Measurements from ENCODE around the gene SLC22A14. TPM values are rescaled to one million over a fixed set of nuclear protein-coding genes. Genes with fewer than 3 reads are reported as not detected.

Gene SLC22A14
- total and polyA plus RNA-seq, 8 donors = 0.12 to 0.35 (median 0.14) TPM; not detected in 4

DNA sequence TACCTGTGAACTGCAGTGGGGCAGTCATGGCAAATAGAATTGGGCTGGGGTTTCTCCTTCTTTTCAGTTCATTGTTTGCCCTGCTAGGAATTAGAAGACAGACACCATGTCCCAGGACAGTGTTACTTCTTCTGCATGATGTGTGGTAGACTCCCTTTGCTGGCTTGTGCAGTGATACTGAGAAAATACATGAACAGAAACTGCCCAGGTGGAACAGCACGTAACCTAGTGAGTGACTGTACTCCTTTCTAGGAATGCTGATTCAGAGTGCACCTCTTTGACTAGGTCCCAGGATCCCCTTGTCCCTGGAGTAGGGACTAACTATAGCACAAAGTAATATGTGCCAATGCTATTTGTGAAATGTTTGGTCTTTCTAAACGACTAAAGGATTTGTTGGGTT, 27.2 kb upstream of the SLC22A14 start:
- WGBS, 2 donors = 85 to 93% methylated on average over 2 of the region's 2 CpGs
- intact Hi-C loops (cut with DNase I) = no loop called here
- Histone ChIP-seq H3K27me3 (no peaks in the 10 kb centered on the region), H3K4me1 (peaks cover 0 to 5% (median 0%) of the 10 kb centered on the region in 3 donors), H3K27ac (no peak overlapping the region), H3K36me3 (peaks cover 0 to 28% (median 0%) of the 10 kb centered on the region in 3 donors), H3K9me3 (no peaks in the 10 kb centered on the region), H3K4me3 (no peak overlapping the region)
- ATAC-seq (no peak), DNase-seq (no peak), FAIRE-seq (no peak)
- TF ChIP-seq, protein P1, sequence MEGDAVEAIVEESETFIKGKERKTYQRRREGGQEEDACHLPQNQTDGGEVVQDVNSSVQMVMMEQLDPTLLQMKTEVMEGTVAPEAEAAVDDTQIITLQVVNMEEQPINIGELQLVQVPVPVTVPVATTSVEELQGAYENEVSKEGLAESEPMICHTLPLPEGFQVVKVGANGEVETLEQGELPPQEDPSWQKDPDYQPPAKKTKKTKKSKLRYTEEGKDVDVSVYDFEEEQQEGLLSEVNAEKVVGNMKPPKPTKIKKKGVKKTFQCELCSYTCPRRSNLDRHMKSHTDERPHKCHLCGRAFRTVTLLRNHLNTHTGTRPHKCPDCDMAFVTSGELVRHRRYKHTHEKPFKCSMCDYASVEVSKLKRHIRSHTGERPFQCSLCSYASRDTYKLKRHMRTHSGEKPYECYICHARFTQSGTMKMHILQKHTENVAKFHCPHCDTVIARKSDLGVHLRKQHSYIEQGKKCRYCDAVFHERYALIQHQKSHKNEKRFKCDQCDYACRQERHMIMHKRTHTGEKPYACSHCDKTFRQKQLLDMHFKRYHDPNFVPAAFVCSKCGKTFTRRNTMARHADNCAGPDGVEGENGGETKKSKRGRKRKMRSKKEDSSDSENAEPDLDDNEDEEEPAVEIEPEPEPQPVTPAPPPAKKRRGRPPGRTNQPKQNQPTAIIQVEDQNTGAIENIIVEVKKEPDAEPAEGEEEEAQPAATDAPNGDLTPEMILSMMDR (IDR thresholded peaks at IDR 0.05) = no peak

DNA sequence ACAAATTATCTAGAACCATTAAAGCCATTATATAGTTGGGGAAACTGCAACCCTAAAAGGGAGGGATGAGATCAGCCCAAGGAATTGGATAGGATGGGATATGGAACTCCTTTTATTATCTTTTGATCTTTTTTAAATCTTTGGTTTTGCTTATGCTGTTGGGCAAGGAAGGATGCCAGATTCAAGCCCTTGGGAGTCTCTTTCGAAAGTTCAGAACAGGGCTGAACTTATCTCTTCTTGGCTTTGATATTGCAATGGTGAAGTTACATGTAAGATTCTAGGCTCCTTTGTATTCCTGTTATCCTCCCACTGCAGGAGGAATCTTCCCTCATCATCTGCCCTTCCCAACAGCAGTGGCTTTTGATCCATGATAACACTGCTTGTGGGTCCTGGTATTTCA, 26.5 kb upstream of the SLC22A14 start:
- H3K4me3 ChIP-seq = no peak overlapping the region
- H3K27me3 ChIP-seq = no peaks in the 10 kb centered on the region
- FAIRE-seq (no peak), DNase-seq (no peak), ATAC-seq (peak in 2 of 4 donors; percentile 24 to 29)
- no peaks in the 10 kb centered on the region for H3K9me3 ChIP-seq
- 82 to 83% methylated on average over 1 of the region's 1 CpG for WGBS, 2 donors
- intact Hi-C loops (cut with DNase I) = no loop called here
- H3K36me3 ChIP-seq = peaks cover 0 to 27% (median 0%) of the 10 kb centered on the region in 3 donors
- H3K4me1 ChIP-seq = peaks cover 0 to 5% (median 0%) of the 10 kb centered on the region in 3 donors
- TF ChIP-seq, protein P1 (IDR thresholded peaks at IDR 0.05) = no peak
- H3K27ac ChIP-seq = no peak overlapping the region

DNA sequence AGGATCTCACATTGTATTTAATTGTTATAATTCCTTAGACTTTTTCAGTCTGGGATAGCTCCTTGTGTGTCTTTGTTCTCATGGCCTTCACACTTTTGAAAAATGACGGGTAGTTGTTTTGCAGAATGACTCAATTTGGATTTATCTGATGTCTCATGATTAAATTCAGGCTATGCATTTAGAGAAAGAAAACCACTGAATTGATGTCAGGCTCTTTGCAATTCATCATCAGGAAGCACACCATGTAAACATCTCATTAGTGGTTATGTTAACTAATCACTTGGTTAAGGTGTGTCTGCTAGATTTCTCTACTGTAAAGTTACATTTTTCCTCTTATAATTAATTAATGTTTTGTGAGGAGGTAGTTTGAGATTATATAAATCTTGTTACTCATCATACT, 24.5 kb upstream of the SLC22A14 start:
- TF ChIP-seq, protein P1 (IDR thresholded peaks at IDR 0.05) = no peak
- Histone ChIP-seq H3K27me3 (no peaks in the 10 kb centered on the region), H3K27ac (no peak overlapping the region), H3K4me3 (no peak overlapping the region), H3K9me3 (no peaks in the 10 kb centered on the region), H3K36me3 (peaks cover 0 to 17% (median 0%) of the 10 kb centered on the region in 3 donors), H3K4me1 (peaks cover 0 to 5% (median 0%) of the 10 kb centered on the region in 3 donors)
- WGBS, 2 donors = 38 to 41% methylated on average over 1 of the region's 1 CpG
- no peak for FAIRE-seq
- DNase-seq = no peak
- intact Hi-C loops (cut with DNase I) = no loop called here
- ATAC-seq = no peak

DNA sequence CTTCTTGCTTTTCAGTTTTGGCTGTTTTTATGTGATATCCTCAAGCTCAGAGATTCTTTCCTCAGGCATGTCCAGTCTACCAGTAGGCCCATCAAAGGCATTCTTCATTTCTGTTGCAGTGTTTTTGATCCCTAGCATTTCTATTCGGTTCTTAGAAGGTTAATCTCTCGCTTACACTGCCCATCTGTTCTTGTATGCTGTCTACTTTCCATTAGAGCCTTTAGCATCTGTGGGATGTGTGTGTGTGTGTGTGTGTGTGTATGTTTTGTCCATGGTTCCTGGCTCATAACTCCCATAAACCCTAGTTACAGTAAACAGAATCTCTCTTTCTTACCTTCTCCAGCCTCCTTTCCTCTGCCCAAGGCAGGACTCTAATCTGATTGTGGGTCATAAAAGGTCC, 21.6 kb upstream of the SLC22A14 start:
- intact Hi-C loops (cut with DNase I) = no loop called here
- Histone ChIP-seq H3K27me3 (no peaks in the 10 kb centered on the region), H3K36me3 (no peaks in the 10 kb centered on the region), H3K4me1 (peaks cover 0 to 5% (median 0%) of the 10 kb centered on the region in 3 donors), H3K9me3 (no peaks in the 10 kb centered on the region), H3K4me3 (no peak overlapping the region), H3K27ac (no peak overlapping the region)
- 92 to 98% methylated on average over 2 of the region's 2 CpGs for WGBS, 2 donors
- FAIRE-seq (no peak), DNase-seq (no peak), ATAC-seq (no peak)
- TF ChIP-seq, protein P1 (IDR thresholded peaks at IDR 0.05) = no peak

DNA sequence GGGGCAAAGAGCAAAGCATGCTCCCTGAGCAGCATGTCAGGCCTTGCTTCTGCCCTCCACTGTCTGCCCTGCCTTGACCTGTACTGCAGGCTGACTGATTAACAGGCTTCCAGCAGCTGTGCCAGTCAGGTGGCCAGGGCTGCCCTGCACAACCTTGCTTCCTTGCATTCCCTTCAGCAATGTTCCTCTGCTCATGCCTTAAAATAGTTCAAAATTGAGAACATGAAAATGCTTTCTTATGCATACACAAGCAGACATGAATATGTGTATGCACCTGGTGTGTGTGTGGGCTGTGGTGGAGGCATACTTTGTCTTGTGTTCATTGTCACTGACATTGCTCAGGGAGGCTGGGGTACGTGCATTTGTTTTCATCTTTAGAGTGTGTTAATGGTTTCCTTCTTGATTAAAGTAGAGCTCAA, 17.7 kb upstream of the SLC22A14 start:
- 0% methylated on average over 1 of the region's 1 CpG for WGBS, 2 donors
- ATAC-seq (peak in 3 of 4 donors; percentile 43 to 84 (median 76)), DNase-seq (no peak), FAIRE-seq (no peak)
- no peak overlapping the region for H3K27ac ChIP-seq
- intact Hi-C loops (cut with DNase I) = no loop called here
- no peaks in the 10 kb centered on the region for H3K36me3 ChIP-seq
- no peak overlapping the region for H3K4me3 ChIP-seq
- H3K4me1 ChIP-seq = no peaks in the 10 kb centered on the region
- H3K27me3 ChIP-seq = no peaks in the 10 kb centered on the region
- H3K9me3 ChIP-seq = no peaks in the 10 kb centered on the region
- TF ChIP-seq, protein P1 (IDR thresholded peaks at IDR 0.05) = no peak
